Panc1 (cell line): ENCODE results near the gene SLC66A3. TPM values are rescaled to one million over a fixed set of nuclear protein-coding genes. Genes with fewer than 3 reads are reported as not detected.

Experiments
- ATAC-seq: fragments of 200-7000 bp; cut with Tn5 transposase; 2 replicates; pipeline ENCODE4 v1.9.1; 2020; ENCODE audit warnings: mild to moderate bottlenecking, moderate library complexity
- BruUV-seq: library from RNA; stranded (reverse); fragments of 400-500 nt; replicated peaks from 2 replicates; lab custom pipeline; 2021; lab: Mats Ljungman, UMichigan
- CTCF ChIA-PET: fragments of 300-600 bp; sonication (Branson Sonifier 250); formaldehyde crosslinking; loops from one replicate; lab custom pipeline; 2022; ENCODE audit warnings: antibody characterized with exemption; lab: Charles Lee
- POLR2A ChIA-PET: fragments of 300-600 bp; sonication (Branson Sonifier 250); formaldehyde crosslinking; loops from one replicate; lab custom pipeline; 2022; ENCODE audit warnings: antibody characterized with exemption; lab: Charles Lee
- DNase-seq: peaks from one replicate; pipeline ENCODE4 v3.0.0-alpha.2; 2010; ENCODE audit warnings: low read depth, low spot score
- H3K27ac ChIP-seq: 2 replicates; pipeline ENCODE4 v1.5.1; 2011; ENCODE audit warnings: mild to moderate bottlenecking, low read length, inconsistent platforms
- H3K27me3 ChIP-seq: fragments of 200-500 bp; sonication (Bioruptor generic); 2 replicates; pipeline ENCODE4 v1.6.0; 2014; ENCODE audit warnings: low read length, inconsistent platforms; ENCODE audit not compliant: control insufficient read depth, insufficient read depth
- H3K36me3 ChIP-seq: fragments of 200-500 bp; sonication (Bioruptor generic); 2 replicates; pipeline ENCODE4 v1.5.1; 2014; ENCODE audit warnings: inconsistent platforms, mild to moderate bottlenecking, low read length, moderate library complexity; ENCODE audit not compliant: control insufficient read depth, insufficient read depth
- H3K4me1 ChIP-seq: 2 replicates; pipeline ENCODE4 v1.5.1; 2011; ENCODE audit warnings: inconsistent platforms, mild to moderate bottlenecking, low read length, moderate library complexity; ENCODE audit not compliant: control insufficient read depth, insufficient read depth
- H3K4me3 ChIP-seq, 2 experiments: 2 replicates each; pipeline ENCODE4 v1.5.1; 2011 to 2012; ENCODE audit warnings: low read depth in 2 of 2, low read length in 2 of 2, mild to moderate bottlenecking in 2 of 2, inconsistent platforms in 1 of 2, moderate library complexity in 1 of 2
- H3K9me3 ChIP-seq: fragments of 200-500 bp; sonication (Bioruptor generic); 2 replicates; pipeline ENCODE4 v1.5.1; 2014; ENCODE audit warnings: low read depth, mild to moderate bottlenecking, inconsistent platforms, low read length, moderate library complexity; ENCODE audit not compliant: control insufficient read depth, insufficient read depth
- CTCF ChIP-seq: fragments of 450-650 bp; IDR thresholded peaks from 2 replicates; pipeline ENCODE4 v1.5.1; 2017; ENCODE audit warnings: mild to moderate bottlenecking
- POLR2AphosphoS5 ChIP-seq: IDR thresholded peaks from 2 replicates; pipeline ENCODE4 v1.6.1; 2012; ENCODE audit warnings: mild to moderate bottlenecking, low read depth, low read length, moderate library complexity
- REST ChIP-seq, 2 experiments: IDR thresholded peaks; 2 replicates each; pipeline ENCODE4 v1.6.1; 2011 to 2012; ENCODE audit warnings: low read depth in 2 of 2, control low read depth in 1 of 2, low read length in 1 of 2, mild to moderate bottlenecking in 1 of 2, moderate library complexity in 1 of 2; ENCODE audit not compliant: insufficient read depth in 1 of 2
- SIN3A ChIP-seq: IDR thresholded peaks from 2 replicates; pipeline ENCODE4 v1.6.1; 2012; ENCODE audit warnings: low read depth, mild to moderate bottlenecking, low read length, moderate library complexity, borderline replicate concordance; ENCODE audit not compliant: insufficient read depth
- TCF7L2 ChIP-seq: IDR thresholded peaks from 2 replicates; pipeline ENCODE4 v1.6.1; 2011; ENCODE audit warnings: mild to moderate bottlenecking, low read depth, low read length, inconsistent platforms
- in situ Hi-C: cut with HindIII; loops from 2 replicates; pipeline ENCODE4 v1.10.0; 2016; ENCODE audit warnings: low sequenced_read_pairs, low pct_unique_long_range_greater_than_20kb
- intact Hi-C: fragments of 100-400 bp; cut with micrococcal nuclease; formaldehyde crosslinking; loops from one replicate; pipeline ENCODE4 v1.10.0; 2022; ENCODE audit not compliant: unreplicated experiment
- total RNA-seq: library from RNA; stranded (reverse); gene quantifications from one replicate; pipeline ENCODE4 v1.2.1, GENCODE V29; 2021; ENCODE audit not compliant: unreplicated experiment

The SLC66A3 gene
- total RNA-seq, 1 experiment from 2014 or later, result 39.1 TPM

- ChIA-PET CTCF (interaction anchor here (0.6 kb wide), 1 partner anchor 31 kb away, joined by 6 read pairs; no protein-coding TSS in a partner anchor), POLR2A (no interaction called here)
- ATAC-seq (no peak), DNase-seq (no peak)
- H3K4me3 ChIP-seq, result no peak overlapping the region
- H3K9me3 ChIP-seq, result no peaks in the 10 kb centered on the region
- H3K27me3 ChIP-seq, result no peaks in the 10 kb centered on the region
- no TSS peak for BruUV-seq
- in situ Hi-C loops (no loop called here), intact Hi-C loops (no loop called here)
- no peak overlapping the region for H3K27ac ChIP-seq
- TF ChIP-seq POLR2AphosphoS5 (no peak), TCF7L2 (no peak), CTCF (no peak), SIN3A (no peak), REST (IDR thresholded peaks at IDR 0.05; ENCODE audit: insufficient read depth in 1 of 2, low read depth in 2 of 2, low read length in 1 of 2) (no peak)
- H3K4me1 ChIP-seq, result peaks cover 3% of the 10 kb centered on the region; the same call in 1 of the 2 replicates
- H3K36me3 ChIP-seq, result no peaks in the 10 kb centered on the region
Measured at GRCh38 chr2:11160731-11161455, 5.6 kb downstream of the SLC66A3 start.

GRCh38 chr2:11161747-11162146 lies 6.5 kb downstream of the SLC66A3 start:
- no peak for TF ChIP-seq SIN3A
- no peak for TF ChIP-seq REST (IDR thresholded peaks at IDR 0.05; ENCODE audit: insufficient read depth in 1 of 2, low read depth in 2 of 2, low read length in 1 of 2)
- no peak for TF ChIP-seq TCF7L2
- no peak for TF ChIP-seq CTCF
- TF ChIP-seq POLR2AphosphoS5, result no peak
- H3K27ac ChIP-seq, result no peak overlapping the region
- in situ Hi-C loops, result no loop called here
- no peak for DNase-seq
- ChIA-PET POLR2A (interaction anchor here (0.6 kb wide), 1 partner anchor 330 kb away, joined by 8 read pairs; no protein-coding TSS in a partner anchor), CTCF (no interaction called here)
- intact Hi-C loops, result no loop called here
- no peaks in the 10 kb centered on the region for H3K9me3 ChIP-seq
- H3K27me3 ChIP-seq, result no peaks in the 10 kb centered on the region
- no peak overlapping the region for H3K4me3 ChIP-seq
- H3K4me1 ChIP-seq, result no peaks in the 10 kb centered on the region
- no peaks in the 10 kb centered on the region for H3K36me3 ChIP-seq
- no peak for ATAC-seq
- no TSS peak for BruUV-seq
